ENCODE data around the gene SPACA9.

- TF ChIP-seq REST (IDR thresholded peaks at IDR 0.05; ENCODE audit: unreplicated experiment), result no peak
- TF ChIP-seq POLR2AphosphoS5 (IDR thresholded peaks at IDR 0.05; ENCODE audit: low read depth), result no peak
- TF ChIP-seq CTCF (conservative IDR thresholded peaks at IDR 0.05; ENCODE audit: low read depth in 2 of 2), result no peak
- TF ChIP-seq EZH2 (IDR thresholded peaks at IDR 0.05; ENCODE audit: low read depth, unreplicated experiment), result no peak
- TF ChIP-seq EZH2phosphoT487 (IDR thresholded peaks at IDR 0.05; ENCODE audit: unreplicated experiment), result no peak
These were observed 1.6 kb downstream of the SPACA9 start for GRCh38 chr9:132880324-132880661.

All from GM23338 (cell line).